B cell (primary cell): Measurements from ENCODE around the gene MS4A18. TPM values are rescaled to one million over a fixed set of nuclear protein-coding genes. Genes with fewer than 3 reads are reported as not detected.

Experiments used
- ATAC-seq: fragments of 200-7000 bp; cut with Tn5 transposase; one replicate; pipeline ENCODE4 v1.10.0; 2021; ENCODE audit warnings: low read depth, mild to moderate bottlenecking, moderate number of reproducible peaks, moderate library complexity
- CTCF ChIA-PET: fragments of 350-600 bp; sonication (Branson Sonifier 250); formaldehyde crosslinking; loops from one replicate; lab custom pipeline; 2021; ENCODE audit warnings: antibody characterized with exemption, inconsistent platforms; lab: Charles Lee
- POLR2A ChIA-PET: fragments of 350-600 bp; sonication (Branson Sonifier 250); formaldehyde crosslinking; loops from one replicate; lab custom pipeline; 2021; ENCODE audit warnings: antibody characterized with exemption; lab: Charles Lee
- DNase-seq: peaks from one replicate; pipeline ENCODE4 v3.0.0; 2013
- H2AFZ ChIP-seq: 2 replicates; pipeline ENCODE4 v1.6.1; 2012; ENCODE audit warnings: mild to moderate bottlenecking, low read depth, low read length; ENCODE audit not compliant: insufficient read depth, poor library complexity, severe bottlenecking
- H3K27ac ChIP-seq, 2 donors: 1 replicate in 1 of 2; 2 replicates in 1 of 2; pipeline ENCODE4 v1.5.1; 2012 to 2013; ENCODE audit warnings: low read length in 2 of 2, mild to moderate bottlenecking in 2 of 2, moderate library complexity in 1 of 2
- H3K27me3 ChIP-seq, 4 experiments: fragments of 200-600 bp in 1 of 4; sonication (generic) in 1 of 4; replicated peaks in 1 of 4; 1 replicate in 2 of 4; 2 replicates in 2 of 4; pipeline versions ENCODE4 v1.6.1 to v1.7.0; 2013 to 2016; ENCODE audit warnings: low read length in 3 of 4, mild to moderate bottlenecking in 2 of 4, mixed read lengths in 1 of 4, moderate library complexity in 1 of 4; ENCODE audit not compliant: insufficient read depth in 4 of 4, control insufficient read depth in 3 of 4; ENCODE audit errors: control extremely low read depth in 1 of 4
- H3K36me3 ChIP-seq, 2 experiments: replicated peaks in 1 of 2; 1 replicate in 1 of 2; 2 replicates in 1 of 2; pipeline versions ENCODE4 v1.6.1 to v1.7.1; 2013; ENCODE audit warnings: low read length in 1 of 2; ENCODE audit not compliant: insufficient read depth in 2 of 2, control insufficient read depth in 1 of 2; ENCODE audit errors: control extremely low read depth in 1 of 2, extremely low read depth in 1 of 2
- H3K4me1 ChIP-seq, 2 donors: fragments of 200-600 bp in 1 of 2; sonication (generic) in 1 of 2; 1 replicate in 1 of 2; 2 replicates in 1 of 2; pipeline versions ENCODE4 v1.5.1 to v1.6.1; 2013 to 2017; ENCODE audit warnings: low read length in 2 of 2; ENCODE audit not compliant: control insufficient read depth in 2 of 2, insufficient read depth in 2 of 2
- H3K4me2 ChIP-seq: replicated peaks from 2 replicates; pipeline ENCODE3; 2012; ENCODE audit warnings: mild to moderate bottlenecking, low read depth, low read length; ENCODE audit not compliant: poor library complexity, severe bottlenecking
- H3K4me3 ChIP-seq, 5 experiments: fragments of 200-600 bp in 1 of 5; sonication (generic) in 1 of 5; 1 replicate in 3 of 5; 2 replicates in 2 of 5; pipeline versions ENCODE4 v1.5.1 to v1.7.0; 2011 to 2016; ENCODE audit warnings: low read length in 4 of 5, mild to moderate bottlenecking in 4 of 5, low read depth in 2 of 5, control low read depth in 1 of 5, moderate library complexity in 1 of 5; ENCODE audit not compliant: insufficient read depth in 1 of 5; ENCODE audit errors: control extremely low read depth in 1 of 5, extremely low read depth in 1 of 5
- H3K79me2 ChIP-seq: fragments of 200-600 bp; sonication (generic); one replicate; pipeline ENCODE4 v1.6.0; 2016; ENCODE audit warnings: low read length; ENCODE audit not compliant: control insufficient read depth, insufficient read depth
- H3K9ac ChIP-seq: fragments of 200-600 bp; sonication (generic); 2 replicates; pipeline ENCODE4 v1.6.1; 2017; ENCODE audit warnings: mild to moderate bottlenecking, low read length, moderate library complexity
- H3K9me3 ChIP-seq, 3 donors: one replicate each; pipeline versions ENCODE4 v1.6.1 to v1.7.1; 2013; ENCODE audit warnings: low read length in 2 of 3; ENCODE audit not compliant: control insufficient read depth in 2 of 3, insufficient read depth in 1 of 3; ENCODE audit errors: control extremely low read depth in 1 of 3
- H4K20me1 ChIP-seq: 2 replicates; pipeline ENCODE4 v1.6.0; 2012; ENCODE audit warnings: mild to moderate bottlenecking, low read length; ENCODE audit not compliant: insufficient read depth, control insufficient read depth, poor library complexity, severe bottlenecking
- H3K27ac Mint-ChIP-seq: one replicate; pipeline ENCODE4 v1.8.0; 2021; ENCODE audit warnings: mixed read lengths
- H3K27me3 Mint-ChIP-seq: one replicate; pipeline ENCODE4 v1.8.0; 2021; ENCODE audit warnings: mixed read lengths
- H3K4me1 Mint-ChIP-seq: one replicate; pipeline ENCODE4 v1.8.0; 2021; ENCODE audit warnings: mixed read lengths
- H3K4me3 Mint-ChIP-seq: one replicate; pipeline ENCODE4 v1.8.0; 2021; ENCODE audit warnings: mixed read lengths
- H3K9me3 Mint-ChIP-seq: one replicate; pipeline ENCODE4 v1.8.0; 2022; ENCODE audit warnings: mixed read lengths; ENCODE audit not compliant: insufficient read depth
- CTCF ChIP-seq: fragments of 200-600 bp; IDR thresholded peaks from one replicate; pipeline ENCODE4 v1.8.0; 2022; ENCODE audit warnings: antibody characterized with exemption, mild to moderate bottlenecking
- EZH2 ChIP-seq: IDR thresholded peaks from 2 replicates; pipeline ENCODE4 v1.6.1; 2012; ENCODE audit warnings: borderline replicate concordance, low read depth, mild to moderate bottlenecking, moderate library complexity, low read length; ENCODE audit not compliant: insufficient read depth, poor library complexity, severe bottlenecking
- WGBS: methylation state at CpG from one replicate; pipeline ENCODE4 v1.1.5; 2013; ENCODE audit warnings: missing lambda C conversion rate; ENCODE audit not compliant: insufficient coverage; 5-methylcytosine and 5-hydroxymethylcytosine counted together
- intact Hi-C: fragments of 100-400 bp; cut with micrococcal nuclease; formaldehyde crosslinking; loops from one replicate; pipeline ENCODE4 v1.10.0; 2022
- polyA plus RNA-seq: library from polyadenylated mRNA; depleted of rRNA; stranded (reverse); fragments of >200 nt; gene quantifications from 2 replicates; pipeline ENCODE4 v1.2.3, GENCODE V29; 2012
- total RNA-seq, 2 donors: library from RNA; stranded (reverse); fragments of 120-200 nt in 1 of 2; gene quantifications; 1 replicate in 1 of 2; 2 replicates in 1 of 2; pipeline versions ENCODE4 v1.2.3 to v1.2.4, GENCODE V29; 2013 to 2022

Gene MS4A18
- total and polyA plus RNA-seq, 2 donors (not counting 1 experiment from before 2014, with no cell fraction given): not detected

- no peak overlapping the region for H3K4me3 ChIP-seq
- H3K4me2 ChIP-seq: no peak overlapping the region
- H3K4me1 Mint-ChIP-seq: no peaks in the 10 kb centered on the region
- DNase-seq: no peak
- H3K9me3 ChIP-seq: peaks cover 0 to 4% (median 3%) of the 10 kb centered on the region in 3 donors
- H2AFZ ChIP-seq: no peak overlapping the region
- peaks cover 0 to 8% (median 0%) of the 10 kb centered on the region in 4 experiments for H3K27me3 ChIP-seq
- POLR2A ChIA-PET: no interaction called here
- no peaks in the 10 kb centered on the region for H4K20me1 ChIP-seq
- peaks cover 23% of the 10 kb centered on the region for H3K27me3 Mint-ChIP-seq
- TF ChIP-seq EZH2: no peak
- TF ChIP-seq CTCF: no peak
- no peaks in the 10 kb centered on the region for H3K36me3 ChIP-seq
- CTCF ChIA-PET: interaction anchor here (1.7 kb wide), 1 partner anchor 20 kb away, joined by 5 read pairs; no protein-coding TSS in a partner anchor
- H3K4me3 Mint-ChIP-seq: no peak overlapping the region
- no peaks in the 10 kb centered on the region for H3K9me3 Mint-ChIP-seq
- no peaks in the 10 kb centered on the region for H3K79me2 ChIP-seq
- no peaks in the 10 kb centered on the region for H3K4me1 ChIP-seq
- no peak for ATAC-seq
- H3K27ac Mint-ChIP-seq: no peak overlapping the region
- no peak overlapping the region for H3K27ac ChIP-seq
- no CpG with 5 or more reads among the region's 1 CpG for WGBS
- H3K9ac ChIP-seq: no peak overlapping the region
- intact Hi-C loops: no loop called here
Measured at GRCh38 chr11:60743058-60743457, 18.5 kb downstream of the MS4A18 start.

GRCh38 chr11:60744114-60744513, 19.6 kb downstream of the MS4A18 start:
- Mint-ChIP-seq H3K4me3 (no peak overlapping the region), H3K9me3 (no peaks in the 10 kb centered on the region), H3K27me3 (peaks cover 19% of the 10 kb centered on the region), H3K4me1 (no peaks in the 10 kb centered on the region), H3K27ac (no peak overlapping the region)
- no peak for TF ChIP-seq CTCF
- TF ChIP-seq EZH2: no peak
- H3K4me3 ChIP-seq: no peak overlapping the region
- H3K4me1 ChIP-seq: no peaks in the 10 kb centered on the region
- DNase-seq: no peak
- no peaks in the 10 kb centered on the region for H4K20me1 ChIP-seq
- no peak overlapping the region for H3K4me2 ChIP-seq
- 100% methylated on average over 3 of the region's 5 CpGs for WGBS
- H3K9ac ChIP-seq: no peak overlapping the region
- ChIA-PET POLR2A (no interaction called here), CTCF (no interaction called here)
- H3K79me2 ChIP-seq: no peaks in the 10 kb centered on the region
- intact Hi-C loops: no loop called here
- no peaks in the 10 kb centered on the region for H3K36me3 ChIP-seq
- H3K9me3 ChIP-seq: peaks cover 0 to 4% (median 3%) of the 10 kb centered on the region in 3 donors
- H3K27me3 ChIP-seq: peaks cover 0 to 7% (median 0%) of the 10 kb centered on the region in 4 experiments
- ATAC-seq: no peak
- no peak overlapping the region for H2AFZ ChIP-seq
- no peak overlapping the region for H3K27ac ChIP-seq
